Dendritic cell treated with granulocyte-macrophage colony-stimulating factor and Interleukin-4, amounts not matched to agents 40 ng/mL and 50 ng/mL, for 4 days (primary cell): ENCODE data around the gene PAXX.
"Not testable (repeated sequence)": the region's sequence is repeated elsewhere in the genome, so short reads cannot be mapped to it uniquely, and the experiment has no call there.

Source experiments
- H3K27ac Mint-ChIP-seq: one replicate; pipeline ENCODE4 v1.8.0; 2022; ENCODE audit warnings: mild to moderate bottlenecking, mixed read lengths
- H3K27me3 Mint-ChIP-seq: one replicate; pipeline ENCODE4 v1.8.0; 2022; ENCODE audit warnings: mild to moderate bottlenecking, mixed read lengths
- H3K36me3 Mint-ChIP-seq: one replicate; pipeline ENCODE4 v1.8.0; 2022; ENCODE audit warnings: low read depth, mixed read lengths
- H3K4me1 Mint-ChIP-seq: one replicate; pipeline ENCODE4 v1.8.0; 2022; ENCODE audit warnings: low read depth, mixed read lengths
- H3K4me3 Mint-ChIP-seq: one replicate; pipeline ENCODE4 v1.8.0; 2022; ENCODE audit warnings: mild to moderate bottlenecking, moderate library complexity, mixed read lengths
- H3K9me3 Mint-ChIP-seq: one replicate; pipeline ENCODE4 v1.8.0; 2022; ENCODE audit warnings: mixed read lengths
- intact Hi-C: fragments of 100-400 bp; cut with micrococcal nuclease; formaldehyde crosslinking; loops from one replicate; pipeline ENCODE4 v1.15.0; 2022

The PAXX gene

DNA sequence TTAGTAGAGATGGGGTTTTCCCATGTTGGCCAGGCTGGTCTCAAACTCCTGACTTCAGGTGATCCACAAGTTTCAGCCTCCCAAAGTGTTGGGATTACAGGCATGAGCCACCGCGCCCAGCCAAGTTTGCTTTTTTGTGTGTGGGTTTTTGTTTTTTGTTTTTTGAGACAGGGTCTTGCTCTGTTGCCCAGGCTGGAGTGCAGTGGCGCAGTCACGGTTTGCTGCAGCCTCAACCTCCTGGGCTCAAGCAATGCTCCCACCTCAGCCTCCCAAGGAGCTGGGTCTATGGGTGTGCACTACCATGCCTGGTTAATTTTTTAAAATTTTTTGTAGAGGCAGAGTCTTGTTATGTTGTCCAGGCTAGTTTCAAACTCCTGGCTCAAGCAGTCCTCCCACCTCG is 41.3 kb downstream of the PAXX start:
- intact Hi-C loops, H3K9me3 Mint-ChIP-seq, H3K27me3 Mint-ChIP-seq: not testable (repeated sequence)
- Mint-ChIP-seq H3K4me1 (peaks cover 87% of the 10 kb centered on the region), H3K27ac (peak overlapping the region; percentile 90), H3K36me3 (peaks cover 56% of the 10 kb centered on the region), H3K4me3 (peak overlapping the region; percentile 92)

GRCh38 chr9:137034039-137034708 is 42.0 kb downstream of the PAXX start:
- Mint-ChIP-seq H3K27me3 (peaks cover 2% of the 10 kb centered on the region), H3K9me3 (no peaks in the 10 kb centered on the region), H3K4me1 (peaks cover 85% of the 10 kb centered on the region), H3K27ac (peak overlapping the region; percentile 90), H3K4me3 (peak overlapping the region; percentile 92), H3K36me3 (peaks cover 62% of the 10 kb centered on the region)
- intact Hi-C loops = loop anchor here (2.0 kb wide), 1 partner anchor 247 kb away; no protein-coding TSS in a partner anchor

GRCh38 chr9:137034709-137035506 is 42.7 kb downstream of the PAXX start:
- H3K4me1 Mint-ChIP-seq = peaks cover 78% of the 10 kb centered on the region
- H3K27me3 Mint-ChIP-seq = peaks cover 2% of the 10 kb centered on the region
- H3K9me3 Mint-ChIP-seq = no peaks in the 10 kb centered on the region
- intact Hi-C loops = loop anchor here (1.0 to 2.0 kb wide), 2 partner anchors 87 to 248 kb away; no protein-coding TSS in a partner anchor
- peak overlapping the region; percentile 80 for H3K4me3 Mint-ChIP-seq
- peak overlapping the region; percentile 90 for H3K27ac Mint-ChIP-seq
- H3K36me3 Mint-ChIP-seq = peaks cover 62% of the 10 kb centered on the region

DNA sequence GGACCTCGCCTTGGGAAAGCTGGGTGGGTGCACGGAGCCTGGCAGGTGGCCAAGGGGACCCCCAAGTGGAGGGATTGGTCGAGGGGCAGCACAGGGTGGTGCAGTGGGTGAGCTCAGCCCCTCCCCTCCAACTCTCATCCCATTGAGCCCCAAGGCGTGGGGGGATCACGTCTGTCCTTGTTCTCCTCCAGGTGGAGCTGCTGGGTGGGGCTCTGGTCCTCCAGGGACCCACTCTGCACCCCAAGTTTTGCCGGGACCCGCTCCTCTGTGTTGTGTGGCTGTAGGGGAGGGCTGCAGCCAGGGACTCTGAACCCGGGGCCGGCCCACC is 43.2 kb downstream of the PAXX start:
- H3K4me1 Mint-ChIP-seq = peaks cover 72% of the 10 kb centered on the region
- peaks cover 4% of the 10 kb centered on the region for H3K27me3 Mint-ChIP-seq
- H3K9me3 Mint-ChIP-seq = no peaks in the 10 kb centered on the region
- H3K4me3 Mint-ChIP-seq = peak overlapping the region; percentile 80
- H3K27ac Mint-ChIP-seq = peak overlapping the region; percentile 90
- intact Hi-C loops = loop anchor here (1.0 to 2.0 kb wide), 2 partner anchors 87 to 249 kb away; no protein-coding TSS in a partner anchor
- peaks cover 62% of the 10 kb centered on the region for H3K36me3 Mint-ChIP-seq

- Mint-ChIP-seq H3K36me3 (peaks cover 62% of the 10 kb centered on the region), H3K27ac (no peak overlapping the region), H3K9me3 (no peaks in the 10 kb centered on the region), H3K27me3 (peaks cover 5% of the 10 kb centered on the region), H3K4me1 (peaks cover 67% of the 10 kb centered on the region), H3K4me3 (no peak overlapping the region)
- intact Hi-C loops = loop anchor here (1.0 to 2.0 kb wide), 2 partner anchors 88 to 249 kb away; no protein-coding TSS in a partner anchor
Measured at GRCh38 chr9:137035937-137036336, 43.7 kb downstream of the PAXX start.

DNA sequence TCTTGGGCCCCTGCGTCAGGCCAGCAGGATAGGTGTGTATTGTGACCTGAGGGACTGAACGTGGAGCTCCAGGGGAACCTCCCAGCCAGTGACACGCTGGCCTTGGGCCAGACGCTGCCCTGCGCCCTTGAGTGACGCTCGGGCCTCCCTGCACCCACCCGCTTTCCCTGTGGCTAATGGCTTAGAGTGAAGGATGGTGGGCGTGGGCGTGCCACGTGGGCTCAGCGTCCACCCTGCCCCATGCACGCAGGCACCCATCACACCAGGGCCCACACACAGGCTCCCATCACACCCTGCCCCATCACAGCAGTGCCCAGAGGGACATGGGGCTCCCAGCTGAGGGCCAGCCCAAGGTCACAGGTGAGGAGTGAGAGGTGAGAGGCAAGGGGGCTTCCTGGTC is 44.8 kb downstream of the PAXX start:
- intact Hi-C loops = no loop called here
- Mint-ChIP-seq H3K9me3 (no peaks in the 10 kb centered on the region), H3K27ac (no peak overlapping the region), H3K36me3 (peaks cover 62% of the 10 kb centered on the region), H3K4me1 (peaks cover 57% of the 10 kb centered on the region), H3K4me3 (no peak overlapping the region), H3K27me3 (peaks cover 11% of the 10 kb centered on the region)

DNA sequence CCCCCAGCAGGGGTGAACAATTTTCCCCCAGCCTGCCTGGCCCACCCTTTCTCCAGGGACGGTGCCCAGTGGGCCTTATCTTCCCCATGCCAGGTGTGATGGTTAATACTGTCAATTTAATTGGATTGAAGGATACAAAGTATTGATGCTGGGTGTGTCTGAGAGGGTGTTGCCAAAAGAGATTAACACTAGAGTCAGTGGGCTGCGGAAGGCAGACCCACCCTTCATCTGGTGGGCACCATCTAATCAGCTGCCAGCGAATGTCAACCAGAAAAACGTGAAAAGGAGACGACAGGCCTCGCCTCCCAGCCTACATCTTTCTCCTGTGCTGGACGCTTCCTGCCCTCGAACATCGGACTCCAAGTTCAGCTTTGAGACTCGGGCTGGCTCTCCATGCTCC is 45.3 kb downstream of the PAXX start:
- no peak overlapping the region for H3K4me3 Mint-ChIP-seq
- H3K27me3 Mint-ChIP-seq = peaks cover 14% of the 10 kb centered on the region
- no peak overlapping the region for H3K27ac Mint-ChIP-seq
- peaks cover 53% of the 10 kb centered on the region for H3K4me1 Mint-ChIP-seq
- peaks cover 61% of the 10 kb centered on the region for H3K36me3 Mint-ChIP-seq
- no peaks in the 10 kb centered on the region for H3K9me3 Mint-ChIP-seq
- intact Hi-C loops = no loop called here

- Mint-ChIP-seq H3K27ac (no peak overlapping the region), H3K4me1 (peaks cover 40% of the 10 kb centered on the region), H3K36me3 (peaks cover 49% of the 10 kb centered on the region), H3K9me3 (no peaks in the 10 kb centered on the region), H3K27me3 (peaks cover 27% of the 10 kb centered on the region), H3K4me3 (no peak overlapping the region)
- intact Hi-C loops = no loop called here
Measured at GRCh38 chr9:137038916-137039315, 46.7 kb downstream of the PAXX start.

GRCh38 chr9:137039611-137040366 is 47.6 kb downstream of the PAXX start:
- Mint-ChIP-seq H3K27me3 (peaks cover 36% of the 10 kb centered on the region), H3K4me1 (peaks cover 40% of the 10 kb centered on the region), H3K27ac (no peak overlapping the region), H3K36me3 (peaks cover 43% of the 10 kb centered on the region), H3K4me3 (no peak overlapping the region), H3K9me3 (no peaks in the 10 kb centered on the region)
- intact Hi-C loops = no loop called here

GRCh38 chr9:137040568-137040967 is 48.3 kb downstream of the PAXX start:
- H3K4me1 Mint-ChIP-seq = peaks cover 39% of the 10 kb centered on the region
- no peak overlapping the region for H3K27ac Mint-ChIP-seq
- no peaks in the 10 kb centered on the region for H3K9me3 Mint-ChIP-seq
- no peak overlapping the region for H3K4me3 Mint-ChIP-seq
- peaks cover 35% of the 10 kb centered on the region for H3K36me3 Mint-ChIP-seq
- intact Hi-C loops = no loop called here
- peaks cover 44% of the 10 kb centered on the region for H3K27me3 Mint-ChIP-seq

DNA sequence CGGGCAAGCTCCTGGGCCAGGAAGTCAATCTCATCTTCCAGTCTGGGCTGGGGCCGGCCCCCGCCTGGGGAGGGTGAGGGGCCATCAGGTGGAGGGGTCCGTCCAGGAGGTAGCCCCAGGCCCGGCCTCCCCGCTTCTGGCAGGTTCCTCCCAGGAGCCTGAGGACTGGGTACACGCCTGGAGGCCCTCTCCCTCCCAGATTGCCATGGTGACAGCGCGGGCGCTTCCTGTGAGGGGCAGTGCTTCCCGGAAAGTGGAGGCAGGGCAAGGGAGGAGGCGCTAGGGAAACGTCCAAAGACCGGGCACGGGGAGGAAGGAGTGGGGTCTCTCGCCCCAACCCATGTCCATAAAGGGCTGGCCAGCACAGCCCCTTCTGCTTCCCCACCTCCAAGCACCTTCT is 48.9 kb downstream of the PAXX start:
- H3K27me3 Mint-ChIP-seq = peaks cover 47% of the 10 kb centered on the region
- peaks cover 34% of the 10 kb centered on the region for H3K4me1 Mint-ChIP-seq
- intact Hi-C loops = no loop called here
- peaks cover 30% of the 10 kb centered on the region for H3K36me3 Mint-ChIP-seq
- H3K4me3 Mint-ChIP-seq = no peak overlapping the region
- no peaks in the 10 kb centered on the region for H3K9me3 Mint-ChIP-seq
- H3K27ac Mint-ChIP-seq = no peak overlapping the region

- H3K4me3 Mint-ChIP-seq = no peak overlapping the region
- H3K27ac Mint-ChIP-seq = no peak overlapping the region
- H3K4me1 Mint-ChIP-seq = peaks cover 27% of the 10 kb centered on the region
Measured at GRCh38 chr9:137042751-137043727, 50.8 kb downstream of the PAXX start.

More at GRCh38 chr9:137042751-137043727, 50.8 kb downstream of the PAXX start:
- Mint-ChIP-seq H3K27me3 (peaks cover 66% of the 10 kb centered on the region), H3K9me3 (no peaks in the 10 kb centered on the region), H3K36me3 (peaks cover 11% of the 10 kb centered on the region)
- intact Hi-C loops = no loop called here
